ENCODE results near the gene FUOM.
A peak's percentile ranks its signal among the peaks of the same experiment; 100 is the strongest.

FUOM gene

DNA sequence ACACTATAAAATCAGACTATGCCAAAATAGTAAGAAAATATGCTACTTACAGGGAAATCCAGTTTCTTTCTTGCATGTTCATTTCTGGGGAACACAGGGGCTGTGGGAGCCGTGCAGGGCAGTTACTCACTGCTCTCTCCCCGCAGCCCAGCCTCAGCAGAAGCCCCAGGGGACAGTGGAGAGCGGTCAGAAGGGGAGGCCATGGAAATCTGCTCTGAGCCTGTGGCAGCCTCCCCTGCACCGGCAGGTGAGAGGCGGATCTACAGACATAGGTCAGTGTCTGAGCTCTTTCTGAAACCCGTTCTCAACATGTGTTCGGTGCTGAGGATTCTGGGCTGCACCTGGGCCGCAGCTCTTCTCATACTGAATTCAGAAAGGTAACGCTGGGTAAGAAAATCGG lies 46.2 kb downstream of the FUOM start:
- DNase-seq (ENCODE audit: low read depth, low spot score): no peak

DNA sequence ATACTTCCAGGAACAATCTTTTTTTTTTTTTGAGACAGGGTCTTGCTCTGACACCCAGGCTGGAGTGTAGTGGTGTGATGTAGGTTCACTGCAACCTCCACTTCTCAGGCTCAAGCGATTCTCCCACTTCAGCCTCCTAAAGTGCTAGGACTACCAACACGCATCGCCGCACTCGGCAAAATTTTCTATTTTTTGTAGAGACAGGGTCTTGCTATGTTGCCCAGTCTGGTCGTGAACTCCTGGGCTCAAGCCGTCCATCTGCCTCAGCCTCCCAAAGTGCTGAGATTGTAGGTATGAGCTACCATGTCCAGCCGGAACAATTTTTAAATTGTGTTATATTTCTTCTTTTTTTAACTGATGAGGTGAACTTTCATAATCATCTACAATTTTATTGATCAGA lies 47.0 kb downstream of the FUOM start:
- DNase-seq (ENCODE audit: low read depth, low spot score): no peak

DNA sequence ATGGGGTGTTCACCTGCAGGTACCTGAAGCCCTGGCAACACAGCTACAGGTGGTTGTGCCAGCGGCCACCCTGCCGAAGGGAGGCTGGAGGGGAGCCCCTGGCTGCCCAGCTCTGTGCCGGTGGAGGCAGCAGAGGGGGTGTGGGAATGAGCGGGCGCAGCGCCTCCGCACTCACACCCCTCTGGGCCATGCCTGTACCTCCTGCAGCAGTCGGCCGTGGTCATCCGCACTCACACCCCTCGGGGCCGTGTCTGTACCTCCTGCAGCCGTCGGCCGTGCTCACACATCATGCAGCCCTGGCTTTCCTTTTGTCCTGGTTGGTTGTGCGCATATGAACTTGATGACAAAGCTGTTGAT lies 47.4 kb downstream of the FUOM start:
- DNase-seq (ENCODE audit: low read depth, low spot score): no peak

DNA sequence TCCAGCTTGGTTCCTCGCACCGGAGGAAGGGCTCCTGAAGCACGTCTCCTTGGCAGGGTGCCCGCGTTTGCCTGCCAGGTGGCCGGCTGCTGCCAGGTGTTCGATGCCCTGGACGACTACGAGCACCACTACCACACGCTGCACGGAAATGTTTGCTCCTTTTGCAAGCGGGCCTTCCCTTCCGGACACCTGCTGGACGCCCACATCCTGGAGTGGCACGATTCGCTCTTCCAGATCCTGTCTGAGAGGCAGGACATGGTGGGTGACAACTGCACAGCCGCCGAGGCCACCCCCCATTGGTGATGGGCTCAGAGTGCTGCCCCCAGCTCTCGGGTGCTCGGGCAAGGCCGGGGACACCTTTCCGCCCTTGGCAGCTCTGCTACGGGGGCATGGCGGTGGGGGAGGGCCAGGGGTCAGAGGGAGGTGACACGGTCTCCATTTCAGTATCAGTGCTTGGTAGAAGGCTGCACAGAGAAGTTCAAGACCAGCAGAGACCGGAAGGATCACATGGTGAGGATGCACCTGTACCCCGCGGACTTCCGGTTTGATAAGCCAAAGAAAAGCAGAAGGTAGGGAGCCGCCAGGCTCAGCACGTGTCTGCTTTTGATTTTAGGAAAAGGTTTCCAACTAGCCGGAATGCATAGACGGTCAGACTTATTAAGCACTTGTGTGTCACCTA lies 48.0 kb downstream of the FUOM start:
- no peak for DNase-seq (ENCODE audit: low read depth, low spot score)

DNA sequence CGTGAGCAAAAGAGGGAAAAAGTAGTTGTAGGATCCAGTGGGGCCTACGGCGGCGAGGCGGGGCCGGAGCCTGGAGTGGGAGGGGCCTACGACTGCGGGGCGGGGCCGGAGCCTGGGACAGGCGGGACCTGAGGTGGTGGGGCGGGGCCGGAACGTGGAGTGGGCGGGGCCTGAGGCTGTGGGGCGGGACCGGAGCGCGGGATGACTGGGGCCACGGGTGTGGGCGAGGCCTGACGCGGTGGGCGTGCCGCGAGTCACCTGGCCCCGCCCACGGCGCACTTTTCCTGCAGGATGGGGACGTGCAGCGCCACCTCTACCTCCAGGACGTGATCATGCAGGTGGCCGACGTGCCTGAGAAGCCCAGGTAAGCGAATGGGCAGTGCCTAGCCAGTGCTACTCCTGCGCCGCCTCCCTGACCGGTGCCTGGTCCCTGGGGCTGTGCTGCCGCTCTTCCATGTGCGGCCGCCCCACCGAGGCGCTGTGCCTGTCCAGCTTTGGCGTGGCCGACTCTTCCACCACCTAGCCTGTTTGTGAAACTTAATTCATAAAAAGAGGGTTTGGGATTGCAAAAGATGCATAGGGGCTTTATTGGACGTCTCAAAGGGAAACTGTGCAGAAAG lies 48.6 kb downstream of the FUOM start:
- DNase-seq (ENCODE audit: low read depth, low spot score): peak; percentile 73

DNA sequence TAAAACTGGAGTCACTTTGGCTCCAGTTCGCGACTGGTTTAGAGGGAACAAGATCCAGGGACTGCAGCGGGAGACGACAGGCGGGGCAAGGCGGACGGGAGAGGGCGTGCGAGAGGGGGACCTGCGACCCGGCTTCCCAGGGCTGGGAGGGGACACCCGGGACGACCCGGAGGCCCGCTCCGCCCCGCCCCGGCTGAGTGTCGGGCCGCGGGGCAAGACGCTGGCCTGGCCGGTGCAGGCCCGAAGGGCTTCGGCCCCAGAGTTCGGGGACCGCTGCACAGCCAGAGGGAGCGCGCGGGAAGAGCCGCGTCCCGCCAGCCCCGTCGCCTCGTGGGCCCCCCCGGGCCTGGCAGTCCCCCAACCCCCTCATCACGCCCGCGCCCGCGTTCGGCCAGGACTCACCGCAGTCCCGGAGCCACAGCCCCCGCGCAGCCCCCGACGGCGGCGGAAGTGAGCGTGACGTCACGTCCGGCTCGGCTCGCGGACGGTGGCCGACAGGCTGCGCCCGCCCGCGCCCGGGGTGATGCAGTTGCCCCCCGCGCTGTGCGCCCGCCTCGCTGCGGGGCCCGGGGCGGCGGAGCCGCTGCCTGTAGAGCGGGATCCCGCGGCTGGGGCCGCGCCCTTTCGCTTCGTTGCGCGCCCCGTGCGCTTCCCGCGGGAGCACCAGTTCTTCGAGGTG lies 49.3 kb downstream of the FUOM start, which contains the start of the genes TUBGCP2 and ZNF511:
TUBGCP2 (minus strand) TSS at position 452 of the 679 bp plus-strand sequence. CDS start 5,931 bp downstream, outside the sequence.
ZNF511 (plus strand) TSS at position 494 of the 679 bp plus-strand sequence; CDS start at position 524, 30 bp downstream.
- peak; percentile 51 for DNase-seq (ENCODE audit: low read depth, low spot score)

DNA sequence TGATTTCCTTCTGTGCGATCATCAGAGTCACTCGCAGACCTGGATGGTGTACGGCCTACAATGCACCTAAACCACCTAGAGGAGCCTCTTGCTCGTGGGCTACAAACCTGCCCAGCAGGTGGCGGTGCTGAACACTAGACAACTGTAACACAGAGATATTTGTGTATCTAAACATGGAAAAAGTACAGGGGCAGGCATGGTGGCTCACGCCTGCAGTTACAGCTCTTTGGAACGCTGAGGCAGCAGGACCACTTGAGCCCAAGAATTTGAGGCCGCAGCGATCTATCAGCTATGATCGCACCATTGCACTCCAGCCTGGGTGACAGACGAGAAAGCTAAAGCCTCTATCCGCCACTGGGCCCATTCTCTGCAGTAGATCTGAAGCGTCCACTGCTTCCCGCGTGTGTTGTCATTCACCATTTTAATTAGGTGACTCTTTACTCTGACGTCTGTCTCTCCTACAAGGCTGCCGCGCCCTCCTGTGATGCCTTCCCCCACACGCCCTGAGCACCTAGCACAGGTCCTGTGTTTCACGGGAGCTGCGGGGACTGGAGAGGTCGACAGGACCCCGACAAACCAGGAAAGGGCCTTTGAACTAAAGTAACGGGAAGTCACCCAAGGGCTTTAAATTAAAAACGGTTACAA lies 49.9 kb downstream of the FUOM start:
- no peak for DNase-seq (ENCODE audit: low read depth, low spot score)

DNA sequence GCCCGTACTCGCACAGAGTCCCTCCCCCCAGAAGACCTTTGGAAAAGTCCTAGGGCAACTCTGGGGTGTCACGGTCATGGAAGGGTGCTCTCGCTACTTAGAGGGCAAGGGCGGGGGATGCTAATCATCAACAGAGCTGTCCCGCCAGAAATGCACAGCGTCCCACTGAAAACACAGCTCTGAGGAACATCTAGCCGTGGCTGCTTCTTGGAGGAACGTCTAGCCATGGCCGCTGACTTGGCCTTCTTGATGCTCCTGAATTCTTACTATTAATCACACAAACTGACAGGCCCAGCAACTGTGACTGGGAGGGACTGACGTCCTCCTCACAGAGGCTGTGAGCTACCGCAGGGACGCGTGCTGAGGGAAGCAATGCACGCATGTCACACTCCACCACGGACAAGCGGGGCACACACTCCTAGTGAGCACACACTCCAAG lies 50.9 kb downstream of the FUOM start:
- DNase-seq (ENCODE audit: low read depth, low spot score): no peak

DNA sequence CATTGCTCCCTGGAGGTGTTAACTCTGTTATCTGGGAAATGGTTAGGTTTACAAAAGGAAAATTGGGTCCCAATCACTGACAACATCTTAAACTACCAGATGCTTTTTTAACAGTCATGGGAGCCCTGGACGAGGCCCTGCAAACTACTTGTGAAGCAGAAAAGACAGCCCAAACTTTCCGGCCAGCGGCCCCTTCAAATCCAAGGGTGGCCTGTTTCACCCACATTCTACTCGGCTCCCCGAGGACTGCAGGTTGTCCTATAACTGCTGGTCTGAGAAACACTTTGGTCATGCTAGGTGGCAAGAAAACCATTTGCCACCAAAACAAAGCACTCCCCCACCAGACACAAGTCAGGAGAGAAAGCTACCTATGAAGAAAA lies 51.7 kb downstream of the FUOM start:
- no peak for DNase-seq (ENCODE audit: low read depth, low spot score)

Data from smooth muscle cell of the brain vasculature (primary cell).